Suprapubic skin (tissue), 4 donors: Measurements from ENCODE around the gene SEMA4C. TPM values are rescaled to one million over a fixed set of nuclear protein-coding genes. Genes with fewer than 3 reads are reported as not detected.

ENCODE experiments used
- DNase-seq, 2 donors: peaks; one replicate each; pipeline ENCODE4 v3.0.0-alpha.2; 2019; ENCODE audit warnings: low spot score in 2 of 2
- H3K27ac ChIP-seq: fragments of 200-600 bp; sonication (generic); one replicate; pipeline ENCODE4 v1.5.1; 2019
- H3K27me3 ChIP-seq: fragments of 200-600 bp; sonication (generic); one replicate; pipeline ENCODE4 v1.5.1; 2019
- H3K36me3 ChIP-seq: fragments of 200-600 bp; sonication (generic); one replicate; pipeline ENCODE4 v1.5.1; 2019
- H3K4me1 ChIP-seq: fragments of 200-600 bp; sonication (generic); one replicate; pipeline ENCODE4 v1.5.1; 2019
- H3K4me3 ChIP-seq: fragments of 200-600 bp; sonication (generic); one replicate; pipeline ENCODE4 v1.5.1; 2019; ENCODE audit warnings: mild to moderate bottlenecking
- H3K9me3 ChIP-seq: fragments of 200-600 bp; sonication (generic); one replicate; pipeline ENCODE4 v1.5.1; 2019
- EP300 ChIP-seq: sonication (generic); formaldehyde crosslinking; IDR thresholded peaks from one replicate; pipeline ENCODE4 v1.6.1; 2017; ENCODE audit warnings: antibody characterized with exemption
- POLR2A ChIP-seq, 2 donors: fragments of 450-650 bp; IDR thresholded peaks; one replicate each; pipeline ENCODE4 v1.6.1; 2017; ENCODE audit warnings: antibody characterized with exemption in 2 of 2, mild to moderate bottlenecking in 2 of 2, moderate library complexity in 2 of 2
- POLR2AphosphoS5 ChIP-seq, 3 donors: sonication (generic); formaldehyde crosslinking; IDR thresholded peaks; one replicate each; pipeline ENCODE4 v1.6.1; 2017; ENCODE audit warnings: antibody characterized with exemption in 3 of 3
- whole genome bisulfite sequencing: methylation state at CpG from one replicate; pipeline ENCODE4 v1.1.5; 2018; 5-methylcytosine and 5-hydroxymethylcytosine counted together
- total RNA-seq, 4 donors: library from RNA; depleted of rRNA; stranded (reverse); fragments of >200 nt; gene quantifications; one replicate each; pipeline ENCODE4 v1.1.0, GENCODE V29; 2016
- TF ChIP-seq, protein P1 (sequence below), 2 donors: fragments of 200-600 bp in 1 of 2; fragments of 450-650 bp in 1 of 2; sonication (generic) in 1 of 2; IDR thresholded peaks; one replicate each; pipeline ENCODE4 v1.5.1; 2016 to 2019; ENCODE audit warnings: antibody characterized with exemption in 2 of 2, mild to moderate bottlenecking in 1 of 2, moderate library complexity in 1 of 2

SEMA4C gene
- total RNA-seq, 4 donors from 2014 or later = 15.7 to 28.2 (median 23.5) TPM

DNA sequence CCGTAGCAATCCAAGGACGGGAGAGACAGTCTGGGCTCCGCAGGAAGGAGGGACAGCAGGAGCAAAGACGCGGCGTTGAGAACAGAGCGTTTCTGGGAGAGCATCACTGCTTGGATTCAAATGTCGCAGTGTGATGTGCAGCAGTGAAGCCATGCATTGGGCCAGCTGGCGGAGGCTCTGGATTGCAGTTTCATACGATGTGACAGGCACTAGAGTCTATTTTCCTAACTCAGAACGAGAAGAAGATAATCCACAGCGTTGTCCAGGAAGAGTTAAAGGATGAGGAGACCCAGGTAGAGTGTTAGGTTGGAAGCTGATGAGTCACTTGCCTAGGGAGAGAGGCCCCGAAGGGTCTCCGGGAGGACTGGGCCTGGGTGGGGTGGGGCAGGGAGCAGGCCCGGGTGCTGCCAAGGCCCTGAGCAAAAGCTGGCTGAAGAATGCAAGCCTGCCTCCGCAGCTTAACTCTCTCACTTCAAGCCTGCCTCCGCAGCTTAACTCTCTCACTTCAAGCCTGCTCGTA is 17.7 kb upstream of the SEMA4C start:
- H3K4me3 ChIP-seq = peak overlapping the region; percentile 0
- TF ChIP-seq POLR2AphosphoS5 (IDR thresholded peaks at IDR 0.05) (no peak), POLR2A (IDR thresholded peaks at IDR 0.05) (no peak), EP300 (no peak)
- TF ChIP-seq, protein P1, sequence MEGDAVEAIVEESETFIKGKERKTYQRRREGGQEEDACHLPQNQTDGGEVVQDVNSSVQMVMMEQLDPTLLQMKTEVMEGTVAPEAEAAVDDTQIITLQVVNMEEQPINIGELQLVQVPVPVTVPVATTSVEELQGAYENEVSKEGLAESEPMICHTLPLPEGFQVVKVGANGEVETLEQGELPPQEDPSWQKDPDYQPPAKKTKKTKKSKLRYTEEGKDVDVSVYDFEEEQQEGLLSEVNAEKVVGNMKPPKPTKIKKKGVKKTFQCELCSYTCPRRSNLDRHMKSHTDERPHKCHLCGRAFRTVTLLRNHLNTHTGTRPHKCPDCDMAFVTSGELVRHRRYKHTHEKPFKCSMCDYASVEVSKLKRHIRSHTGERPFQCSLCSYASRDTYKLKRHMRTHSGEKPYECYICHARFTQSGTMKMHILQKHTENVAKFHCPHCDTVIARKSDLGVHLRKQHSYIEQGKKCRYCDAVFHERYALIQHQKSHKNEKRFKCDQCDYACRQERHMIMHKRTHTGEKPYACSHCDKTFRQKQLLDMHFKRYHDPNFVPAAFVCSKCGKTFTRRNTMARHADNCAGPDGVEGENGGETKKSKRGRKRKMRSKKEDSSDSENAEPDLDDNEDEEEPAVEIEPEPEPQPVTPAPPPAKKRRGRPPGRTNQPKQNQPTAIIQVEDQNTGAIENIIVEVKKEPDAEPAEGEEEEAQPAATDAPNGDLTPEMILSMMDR (IDR thresholded peaks at IDR 0.05) = no peak
- no peak for DNase-seq
- H3K36me3 ChIP-seq = no peaks in the 10 kb centered on the region
- H3K27me3 ChIP-seq = no peaks in the 10 kb centered on the region
- peaks cover 91% of the 10 kb centered on the region for H3K4me1 ChIP-seq
- WGBS = 29% methylated on average over 18 of the region's 18 CpGs
- H3K27ac ChIP-seq = peak overlapping the region; percentile 75
- no peaks in the 10 kb centered on the region for H3K9me3 ChIP-seq

DNA sequence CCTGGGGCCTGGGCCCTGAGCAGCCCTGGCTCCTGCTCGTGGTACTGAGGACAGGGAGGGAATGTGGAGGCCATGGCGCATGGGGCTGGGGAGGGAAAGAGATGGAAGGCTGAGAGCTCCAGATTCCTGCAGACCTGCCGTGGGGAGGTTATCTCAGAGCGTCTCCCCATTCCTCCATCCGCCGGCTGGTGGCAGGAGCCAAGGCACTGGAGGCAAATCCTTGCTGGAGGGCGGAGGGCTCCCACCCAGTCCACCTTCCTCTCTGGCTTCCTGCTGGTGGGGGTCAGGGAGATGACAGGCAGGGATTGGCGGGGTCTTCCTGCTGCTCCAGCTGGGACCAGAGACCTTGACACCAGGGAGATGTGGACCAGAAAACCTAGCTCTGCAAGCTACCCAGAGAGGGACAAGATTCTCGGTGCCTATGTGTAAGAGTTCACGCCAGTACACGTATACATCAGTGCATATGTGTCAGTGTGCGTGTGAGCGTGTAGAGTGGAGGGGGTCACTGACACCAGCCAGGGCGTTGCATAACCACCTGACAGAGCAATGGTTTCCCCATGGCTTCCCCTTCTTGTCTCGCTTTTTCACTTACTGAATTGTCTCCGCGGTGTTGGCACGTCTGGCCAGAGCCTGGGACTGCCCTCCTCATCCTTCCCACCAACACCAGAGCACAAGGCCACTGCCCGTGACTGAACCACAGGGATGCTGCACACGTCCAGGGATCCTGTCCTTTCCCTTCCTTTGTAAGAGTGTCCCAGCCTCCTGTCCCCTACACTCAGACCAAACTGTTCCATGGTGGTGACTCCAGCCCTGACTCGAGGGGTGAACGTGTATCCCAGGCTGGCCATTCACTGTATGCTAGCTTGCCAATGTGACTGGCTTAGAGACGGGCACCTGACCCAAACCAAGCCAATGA is 15.8 kb upstream of the SEMA4C start:
- DNase-seq = no peak
- H3K4me3 ChIP-seq = no peak overlapping the region
- 89% methylated on average over 18 of the region's 23 CpGs for WGBS
- no peak overlapping the region for H3K27ac ChIP-seq
- H3K27me3 ChIP-seq = no peaks in the 10 kb centered on the region
- no peaks in the 10 kb centered on the region for H3K9me3 ChIP-seq
- TF ChIP-seq EP300 (no peak), POLR2AphosphoS5 (IDR thresholded peaks at IDR 0.05) (no peak), POLR2A (IDR thresholded peaks at IDR 0.05) (no peak)
- TF ChIP-seq, protein P1 (IDR thresholded peaks at IDR 0.05) = no peak
- no peaks in the 10 kb centered on the region for H3K36me3 ChIP-seq
- peaks cover 87% of the 10 kb centered on the region for H3K4me1 ChIP-seq

DNA sequence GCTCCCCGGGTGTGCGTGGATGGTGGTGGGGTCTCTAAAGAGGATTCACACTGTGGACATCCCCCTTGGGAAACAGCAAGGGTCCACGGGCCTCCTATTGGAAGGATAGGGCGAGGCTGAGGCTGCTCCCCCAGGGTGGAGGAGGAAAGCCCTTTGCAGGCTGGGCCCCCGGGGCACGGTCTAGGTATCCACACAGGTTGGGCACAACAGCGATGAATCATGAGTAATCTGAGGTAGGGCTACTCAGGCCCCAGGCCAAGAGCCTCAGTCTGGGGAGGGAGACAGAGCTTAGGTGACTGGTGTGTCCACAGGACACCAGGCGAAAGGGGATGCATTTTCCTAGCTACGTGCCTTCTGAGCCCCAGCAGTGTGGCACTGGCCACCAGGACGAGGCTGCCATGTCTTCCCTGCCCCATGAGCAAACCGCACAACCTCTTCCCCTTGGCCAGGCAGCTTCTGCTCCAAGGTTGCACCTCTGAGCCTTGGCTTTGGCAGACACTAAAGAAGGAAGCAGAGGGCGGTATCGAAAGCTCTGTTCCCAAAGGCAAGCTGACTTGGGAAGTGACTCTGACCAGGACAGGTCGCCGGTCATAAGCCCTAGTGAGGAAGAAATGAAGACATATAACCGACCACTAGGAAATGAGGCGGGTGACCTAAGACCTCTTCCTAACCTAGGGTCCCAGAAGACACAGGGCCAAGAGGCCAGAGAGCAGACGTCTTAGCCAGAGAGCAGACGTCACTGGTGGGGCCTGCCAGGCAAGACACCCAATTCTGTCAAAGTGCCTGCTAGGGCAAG is 14.6 kb upstream of the SEMA4C start:
- Histone ChIP-seq H3K9me3 (no peaks in the 10 kb centered on the region), H3K4me1 (peaks cover 77% of the 10 kb centered on the region), H3K27ac (no peak overlapping the region), H3K4me3 (no peak overlapping the region), H3K36me3 (no peaks in the 10 kb centered on the region), H3K27me3 (no peaks in the 10 kb centered on the region)
- TF ChIP-seq, protein P1 (IDR thresholded peaks at IDR 0.05) = no peak
- TF ChIP-seq POLR2AphosphoS5 (IDR thresholded peaks at IDR 0.05) = no peak
- TF ChIP-seq POLR2A (IDR thresholded peaks at IDR 0.05) = no peak
- no peak for TF ChIP-seq EP300
- WGBS = 85% methylated on average over 13 of the region's 19 CpGs
- no peak for DNase-seq

DNA sequence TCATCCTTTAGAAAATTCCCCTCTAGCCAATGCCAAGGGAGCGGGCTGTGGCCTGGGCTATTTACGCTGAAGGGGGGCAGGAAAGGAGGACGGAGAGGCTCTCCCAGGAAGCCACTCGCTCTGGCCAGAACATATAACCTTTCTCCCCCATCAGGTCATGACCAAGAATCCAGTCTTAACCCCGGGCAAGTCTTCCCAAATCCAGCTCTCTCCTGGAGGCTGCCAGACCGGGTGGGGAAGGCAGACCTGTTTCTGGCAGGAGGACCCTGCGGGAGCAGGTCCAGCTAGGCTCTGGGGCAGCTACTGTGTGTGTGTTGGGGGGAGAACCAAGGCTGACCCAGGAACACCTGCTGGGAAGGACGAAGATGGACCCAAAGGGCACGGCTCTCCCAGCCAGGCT is 13.4 kb upstream of the SEMA4C start:
- 65% methylated on average over 8 of the region's 9 CpGs for WGBS
- Histone ChIP-seq H3K36me3 (no peaks in the 10 kb centered on the region), H3K9me3 (no peaks in the 10 kb centered on the region), H3K4me1 (peaks cover 65% of the 10 kb centered on the region), H3K27ac (no peak overlapping the region), H3K27me3 (no peaks in the 10 kb centered on the region), H3K4me3 (no peak overlapping the region)
- TF ChIP-seq POLR2A (IDR thresholded peaks at IDR 0.05) (no peak), POLR2AphosphoS5 (IDR thresholded peaks at IDR 0.05) (no peak), EP300 (no peak)
- TF ChIP-seq, protein P1 (IDR thresholded peaks at IDR 0.05) = no peak
- no peak for DNase-seq
